Epithelial cell of esophagus (primary cell): ENCODE data around the gene SAFB2.

Experiments
- DNase-seq: peaks from one replicate; pipeline ENCODE4 v3.0.0; 2010; ENCODE audit warnings: low read depth
- H3K4me3 ChIP-seq: 2 replicates; pipeline ENCODE4 v1.5.1; 2011; ENCODE audit warnings: mild to moderate bottlenecking, low read length, control low read depth
- CTCF ChIP-seq: IDR thresholded peaks from 2 replicates; pipeline ENCODE4 v1.5.1; 2011; ENCODE audit warnings: low read depth, mild to moderate bottlenecking, low read length, control low read depth, inconsistent platforms; ENCODE audit not compliant: insufficient read depth; ENCODE audit errors: missing control alignments

Gene SAFB2

GRCh38 chr19:5664515-5664914, 41.9 kb upstream of the SAFB2 start:
- no peak for DNase-seq
- TF ChIP-seq CTCF: no peak
- H3K4me3 ChIP-seq: no peak overlapping the region

GRCh38 chr19:5663904-5664303, 41.3 kb upstream of the SAFB2 start:
- no peak overlapping the region for H3K4me3 ChIP-seq
- TF ChIP-seq CTCF: no peak
- no peak for DNase-seq

- TF ChIP-seq CTCF: no peak
- no peak for DNase-seq
- no peak overlapping the region for H3K4me3 ChIP-seq
Measured at GRCh38 chr19:5661483-5661882, 38.9 kb upstream of the SAFB2 start.

- DNase-seq: no peak
- TF ChIP-seq CTCF: no peak
- H3K4me3 ChIP-seq: no peak overlapping the region
Measured at GRCh38 chr19:5655412-5655811, 32.8 kb upstream of the SAFB2 start.

GRCh38 chr19:5654931-5655330, 32.4 kb upstream of the SAFB2 start:
- no peak overlapping the region for H3K4me3 ChIP-seq
- DNase-seq: no peak
- TF ChIP-seq CTCF: no peak

GRCh38 chr19:5652261-5652660, 29.7 kb upstream of the SAFB2 start:
- TF ChIP-seq CTCF: no peak

GRCh38 chr19:5651361-5651760, 28.8 kb upstream of the SAFB2 start:
- TF ChIP-seq CTCF: no peak
- H3K4me3 ChIP-seq: no peak overlapping the region
- no peak for DNase-seq

More at GRCh38 chr19:5652261-5652660, 29.7 kb upstream of the SAFB2 start:
- H3K4me3 ChIP-seq: no peak overlapping the region
- no peak for DNase-seq
